ENCODE results near the gene FOXK1. TPM values are rescaled to one million over a fixed set of nuclear protein-coding genes. Genes with fewer than 3 reads are reported as not detected.

FOXK1 gene
- total and polyA plus RNA-seq, 2 of the 13 experiments (the other 11 are each of a cell fraction or from before 2014, with no cell fraction given) = 4.6 to 8.8 TPM

DNA sequence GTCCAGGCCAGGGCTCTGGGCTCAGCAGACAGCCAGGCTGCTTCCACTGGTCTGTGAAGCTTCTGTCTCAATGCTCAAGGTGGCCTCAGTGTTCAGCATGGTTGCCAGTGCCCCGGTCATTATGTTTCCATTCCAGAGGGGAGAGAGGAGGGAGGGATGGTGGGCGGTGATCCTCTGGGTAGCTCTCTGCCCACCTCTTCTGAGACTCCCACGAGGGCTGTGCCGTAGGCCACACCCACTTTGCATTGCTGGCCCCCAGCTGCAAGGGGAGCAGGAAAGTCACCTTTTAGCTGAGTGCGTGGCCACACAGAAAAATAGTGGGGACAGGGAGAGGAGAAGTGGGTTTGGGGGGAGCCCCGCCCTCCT lies 42.5 kb downstream of the FOXK1 start (continued):
- TF ChIP-seq, protein P1, sequence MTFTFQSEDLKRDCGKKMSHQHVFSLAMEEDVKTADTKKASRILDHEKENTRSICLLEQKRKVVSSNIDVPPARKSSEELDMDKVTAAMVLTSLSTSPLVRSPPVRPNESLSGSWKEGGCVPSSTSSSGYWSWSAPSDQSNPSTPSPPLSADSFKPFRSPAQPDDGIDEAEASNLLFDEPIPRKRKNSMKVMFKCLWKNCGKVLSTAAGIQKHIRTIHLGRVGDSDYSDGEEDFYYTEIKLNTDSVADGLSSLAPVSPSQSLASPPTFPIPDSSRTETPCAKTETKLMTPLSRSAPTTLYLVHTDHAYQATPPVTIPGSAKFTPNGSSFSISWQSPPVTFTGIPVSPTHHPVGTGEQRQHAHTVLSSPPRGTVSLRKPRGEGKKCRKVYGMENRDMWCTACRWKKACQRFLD (CRISPR knock-in tag; IDR thresholded peaks at IDR 0.05; ENCODE audit: borderline replicate concordance) = 0 out of 2 replicates have a peak, but pooled peaks have one; percentile 3
- no peak for TF ChIP-seq MLLT10 (CRISPR knock-in tag; IDR thresholded peaks at IDR 0.05)
- TF ChIP-seq MTF1 (CRISPR knock-in tag; IDR thresholded peaks at IDR 0.05) = no peak
- peak; percentile 25; the same call in 1 of the 2 replicates for TF ChIP-seq SAP130 (CRISPR knock-in tag; IDR thresholded peaks at IDR 0.05; ENCODE audit: low read depth)
- TF ChIP-seq EED (CRISPR knock-in tag; IDR thresholded peaks at IDR 0.05) = no peak
- no peak for TF ChIP-seq KDM3A (CRISPR knock-in tag; IDR thresholded peaks at IDR 0.05; ENCODE audit: low read depth)
- no peak for TF ChIP-seq PITX1 (CRISPR knock-in tag; IDR thresholded peaks at IDR 0.05)

DNA sequence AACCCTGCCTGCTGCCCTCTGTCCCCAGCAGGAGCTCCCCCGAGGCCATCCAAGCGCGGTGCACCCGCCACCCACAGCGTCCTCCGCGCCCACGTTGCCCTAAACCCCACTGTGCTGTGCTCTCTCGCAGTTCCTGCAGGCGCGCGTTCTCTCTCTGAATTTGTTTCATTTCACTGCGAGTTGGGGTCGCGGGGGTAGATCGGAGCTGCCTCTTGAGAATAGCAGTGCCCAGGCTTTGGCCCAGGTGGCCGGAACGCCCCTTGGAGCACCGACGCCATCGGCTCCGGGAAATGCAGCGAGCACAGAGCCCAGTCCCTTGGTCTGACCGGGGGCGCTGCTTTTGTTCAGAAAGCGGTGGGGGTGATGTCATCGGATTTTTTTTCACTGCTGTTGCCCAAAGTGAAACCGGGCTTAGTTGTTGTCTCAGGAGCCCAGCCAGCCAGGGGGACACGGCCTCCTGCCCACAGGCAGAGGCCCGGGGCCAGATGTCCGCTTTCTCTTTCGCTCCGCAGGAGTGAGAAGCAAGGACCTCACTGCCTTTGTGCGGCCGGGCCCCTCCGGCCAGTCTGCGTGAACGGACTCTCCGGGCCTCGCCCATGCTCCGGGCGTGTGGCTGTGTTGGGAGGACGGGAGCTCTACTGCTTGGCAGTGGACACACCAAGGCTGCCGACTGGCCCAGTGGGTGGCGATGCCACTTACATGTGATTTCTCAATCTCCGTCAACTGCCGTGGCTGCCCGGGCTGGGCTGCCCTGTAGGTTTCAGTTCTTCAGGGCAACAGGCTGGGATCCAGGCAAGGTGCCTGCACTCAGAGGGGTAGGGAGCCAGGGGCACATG lies 43.1 kb downstream of the FOXK1 start:
- Histone ChIP-seq H4K20me1 (ENCODE audit: insufficient read depth, low read length) (peaks cover 44% of the 10 kb centered on the region; the same call in 1 of the 2 replicates), H3K27me3 (ENCODE audit: control insufficient read depth in 1 of 2, insufficient read depth in 2 of 2, low read length in 2 of 2) (no peaks in the 10 kb centered on the region), H3K4me2 (ENCODE audit: low read depth, low read length) (peak overlapping the region; percentile 95), H3K79me2 (ENCODE audit: insufficient read depth, low read length) (peaks cover 74% of the 10 kb centered on the region), H2AFZ (ENCODE audit: low read length) (no peak overlapping the region), H3K9me3 (ENCODE audit: low read length) (no peaks in the 10 kb centered on the region), H3K27ac (ENCODE audit: extremely low read length, insufficient read depth, low read length) (peak overlapping the region; percentile 75), H3K9ac (ENCODE audit: insufficient read depth, low read depth, low read length) (peak overlapping the region; percentile 73), H3K4me3 (replicated peaks in 1 of 3; ENCODE audit: insufficient read depth in 1 of 3, low read depth in 2 of 3, low read length in 3 of 3) (peak overlapping the region; percentile 65 to 74 (median 71)), H3K4me1 (ENCODE audit: insufficient read depth, low read length) (peaks cover 28% of the 10 kb centered on the region), H3K36me3 (replicated peaks in 1 of 2; ENCODE audit: control insufficient read depth in 1 of 2, insufficient read depth in 2 of 2, low read length in 2 of 2) (peaks cover 8 to 29% of the 10 kb centered on the region in 2 experiments; a peak in 4 of 5 replicates)
- ATAC-seq = peak; percentile 84
- ChIA-PET POLR2A (interaction anchor here (0.8 to 2.5 kb wide), 9 partner anchors 8 to 84 kb away, joined by 3 to 11 read pairs (median 5); partner anchors contain the start of gene AP5Z1), CTCF (ENCODE audit: low intra/inter-chr PET ratio, low total read pairs) (no interaction called here)
- intact Hi-C loops (cut with micrococcal nuclease; ENCODE audit: unreplicated experiment) = no loop called here
- in situ Hi-C loops (cut with HindIII; ENCODE audit: extremely low pct_ligation_motif_present, low pct_unique_long_range_greater_than_20kb) = no loop called here
- FAIRE-seq = peak; percentile 50
- TSS peak; percentile 41 for BruUV-seq (replicated peaks)
- peak; percentile 74 for DNase-seq (ENCODE audit: low spot score)
- WGBS (ENCODE audit: low lambda C conversion rate) = 0% methylated on average over 2 of the region's 48 CpGs
- TF ChIP-seq SNAPC2 (CRISPR knock-in tag; IDR thresholded peaks at IDR 0.05) (0 out of 2 replicates have a peak, but pooled peaks have one; percentile 25), MEIS1 (CRISPR knock-in tag; IDR thresholded peaks at IDR 0.05; ENCODE audit: borderline replicate concordance) (no peak), ATRX (CRISPR knock-in tag; IDR thresholded peaks at IDR 0.05; ENCODE audit: borderline replicate concordance) (no peak), CBFB (CRISPR knock-in tag; IDR thresholded peaks at IDR 0.05) (no peak), ZNF768 (CRISPR knock-in tag; IDR thresholded peaks at IDR 0.05) (no peak), HMG20A (CRISPR knock-in tag; IDR thresholded peaks at IDR 0.05; ENCODE audit: borderline replicate concordance) (no peak), DNMT3B (CRISPR knock-in tag; conservative IDR thresholded peaks at IDR 0.05) (no peak), ZNF703 (CRISPR knock-in tag; IDR thresholded peaks at IDR 0.05; ENCODE audit: borderline replicate concordance) (no peak), ZSCAN12 (CRISPR knock-in tag; IDR thresholded peaks at IDR 0.05) (no peak)
- TF ChIP-seq, protein P2, sequence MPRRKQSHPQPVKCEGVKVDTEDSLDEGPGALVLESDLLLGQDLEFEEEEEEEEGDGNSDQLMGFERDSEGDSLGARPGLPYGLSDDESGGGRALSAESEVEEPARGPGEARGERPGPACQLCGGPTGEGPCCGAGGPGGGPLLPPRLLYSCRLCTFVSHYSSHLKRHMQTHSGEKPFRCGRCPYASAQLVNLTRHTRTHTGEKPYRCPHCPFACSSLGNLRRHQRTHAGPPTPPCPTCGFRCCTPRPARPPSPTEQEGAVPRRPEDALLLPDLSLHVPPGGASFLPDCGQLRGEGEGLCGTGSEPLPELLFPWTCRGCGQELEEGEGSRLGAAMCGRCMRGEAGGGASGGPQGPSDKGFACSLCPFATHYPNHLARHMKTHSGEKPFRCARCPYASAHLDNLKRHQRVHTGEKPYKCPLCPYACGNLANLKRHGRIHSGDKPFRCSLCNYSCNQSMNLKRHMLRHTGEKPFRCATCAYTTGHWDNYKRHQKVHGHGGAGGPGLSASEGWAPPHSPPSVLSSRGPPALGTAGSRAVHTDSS (CRISPR knock-in tag; conservative IDR thresholded peaks at IDR 0.05) = no peak

All from HepG2 (cell line).